Kasumi-1 (cell line): ENCODE results near the gene CNPY2.
"Not testable (repeated sequence)": the region's sequence is repeated elsewhere in the genome, so short reads cannot be mapped to it uniquely, and the experiment has no call there.

ENCODE experiments used
- DNase-seq, 2 experiments: peaks; one replicate each; lab custom pipeline; 2025; lab: John Stamatoyannopoulos, UW

The CNPY2 gene

GRCh38 chr12:56315622-56316473, at the start of gene CNPY2:
Gene CNPY2, minus strand, starts transcription at chr12:56315988. Its CDS starts 771 bp downstream, at chr12:56315217.
- peak; percentile 97 for DNase-seq

- no peak for DNase-seq
Measured at GRCh38 chr12:56362130-56363059, 46.6 kb upstream of the CNPY2 start, which contains the start of gene APOF. Gene APOF, minus strand, starts transcription at chr12:56362857. Its CDS starts 112 bp downstream, at chr12:56362745.

GRCh38 chr12:56361487-56362129, 45.8 kb upstream of the CNPY2 start:
- DNase-seq, result no peak

GRCh38 chr12:56359851-56360767, 44.3 kb upstream of the CNPY2 start, which contains the start of gene STAT2:
Gene STAT2, minus strand, starts transcription at chr12:56360107. Its CDS starts 3,536 bp downstream, at chr12:56356571.
- DNase-seq, result peak; percentile 100

- DNase-seq, result peak; percentile 45 to 54
Measured at GRCh38 chr12:56358836-56359532, 43.2 kb upstream of the CNPY2 start.

GRCh38 chr12:56351325-56351724, 35.5 kb upstream of the CNPY2 start:
- DNase-seq, result no peak

GRCh38 chr12:56350662-56351061, 34.9 kb upstream of the CNPY2 start:
- no peak for DNase-seq

- no peak for DNase-seq
Measured at GRCh38 chr12:56348776-56349175, 33.0 kb upstream of the CNPY2 start.

GRCh38 chr12:56347255-56347654, 31.5 kb upstream of the CNPY2 start:
- DNase-seq, result not testable (repeated sequence)

- DNase-seq, result no peak
Measured at GRCh38 chr12:56346675-56347074, 30.9 kb upstream of the CNPY2 start.

- not testable (repeated sequence) for DNase-seq
Measured at GRCh38 chr12:56342290-56342689, 26.5 kb upstream of the CNPY2 start.

- no peak for DNase-seq
Measured at GRCh38 chr12:56341616-56342015, 25.8 kb upstream of the CNPY2 start.

GRCh38 chr12:56339158-56339422, 23.3 kb upstream of the CNPY2 start:
- DNase-seq, result no peak

GRCh38 chr12:56338308-56339157, 22.7 kb upstream of the CNPY2 start, which contains the start of gene IL23A:
Gene IL23A, plus strand, starts transcription at chr12:56338884. Its CDS starts 161 bp downstream, at chr12:56339045.
- no peak for DNase-seq

- DNase-seq, result no peak
Measured at GRCh38 chr12:56337753-56338251, 22.0 kb upstream of the CNPY2 start.

- no peak for DNase-seq
Measured at GRCh38 chr12:56336361-56337167, 20.8 kb upstream of the CNPY2 start.

GRCh38 chr12:56335527-56335926, 19.7 kb upstream of the CNPY2 start:
- DNase-seq, result not testable (repeated sequence)

- peak in 1 of 2 experiments; percentile 43 for DNase-seq
Measured at GRCh38 chr12:56334490-56334793, 18.7 kb upstream of the CNPY2 start.
